ENCODE data around the gene CARS2.

GRCh38 chr13:110645750-110646149 is 60.2 kb downstream of the CARS2 start:
- no peak for TF ChIP-seq CTCF (IDR thresholded peaks at IDR 0.05)
- no peak for TF ChIP-seq POLR2A (IDR thresholded peaks at IDR 0.05)

All from testis (tissue), 2 donors.